Neuron (in vitro differentiated cells): ENCODE results near the gene TCEAL1.
"Not testable (repeated sequence)": the region's sequence is repeated elsewhere in the genome, so short reads cannot be mapped to it uniquely, and the experiment has no call there.

Source experiments
- H2AFZ ChIP-seq: one replicate; pipeline ENCODE4 v1.6.1; 2013; ENCODE audit warnings: low read depth, mild to moderate bottlenecking, inconsistent platforms, low read length, moderate library complexity
- H3K27me3 ChIP-seq: one replicate; pipeline ENCODE4 v1.6.1; 2013; ENCODE audit warnings: low read length; ENCODE audit not compliant: insufficient read depth
- H3K36me3 ChIP-seq: one replicate; pipeline ENCODE4 v1.6.1; 2013; ENCODE audit warnings: low read length; ENCODE audit not compliant: insufficient read depth
- H3K4me1 ChIP-seq: one replicate; pipeline ENCODE4 v1.6.1; 2013; ENCODE audit warnings: low read length; ENCODE audit not compliant: insufficient read depth
- H3K4me3 ChIP-seq: 2 replicates; pipeline ENCODE4 v1.5.1; 2013; ENCODE audit warnings: mild to moderate bottlenecking, low read length, moderate library complexity
- H3K9me3 ChIP-seq: one replicate; pipeline ENCODE4 v1.6.1; 2013; ENCODE audit warnings: low read length

The TCEAL1 gene

DNA sequence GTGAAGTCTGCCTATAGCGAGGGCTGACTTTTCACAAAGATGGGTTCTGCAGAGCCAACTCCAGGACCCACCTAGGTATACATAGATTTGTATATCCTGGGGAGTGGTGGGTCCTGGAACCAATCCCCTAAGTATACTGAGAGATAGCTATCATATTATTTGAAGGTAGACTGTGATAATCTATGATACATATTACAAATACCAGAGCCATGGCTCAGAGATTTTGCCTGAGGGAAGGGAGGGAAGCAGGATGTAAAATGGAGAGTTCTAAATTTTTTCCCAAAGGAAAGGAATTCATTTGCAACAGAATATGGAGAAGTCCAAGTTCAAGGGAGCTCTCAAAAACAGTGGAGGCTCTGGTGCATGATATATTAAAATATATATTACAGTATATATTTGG is 13.8 kb upstream of the TCEAL1 start:
- Histone ChIP-seq H3K36me3 (no peaks in the 10 kb centered on the region), H3K27me3 (no peaks in the 10 kb centered on the region), H2AFZ (no peak overlapping the region), H3K4me3 (no peak overlapping the region), H3K4me1 (no peaks in the 10 kb centered on the region), H3K9me3 (no peaks in the 10 kb centered on the region)

GRCh38 chrX:103615781-103616371 is 12.9 kb upstream of the TCEAL1 start:
- Histone ChIP-seq H3K9me3 (no peaks in the 10 kb centered on the region), H3K27me3 (no peaks in the 10 kb centered on the region), H3K36me3 (no peaks in the 10 kb centered on the region), H3K4me1 (no peaks in the 10 kb centered on the region), H2AFZ (no peak overlapping the region), H3K4me3 (no peak overlapping the region)

DNA sequence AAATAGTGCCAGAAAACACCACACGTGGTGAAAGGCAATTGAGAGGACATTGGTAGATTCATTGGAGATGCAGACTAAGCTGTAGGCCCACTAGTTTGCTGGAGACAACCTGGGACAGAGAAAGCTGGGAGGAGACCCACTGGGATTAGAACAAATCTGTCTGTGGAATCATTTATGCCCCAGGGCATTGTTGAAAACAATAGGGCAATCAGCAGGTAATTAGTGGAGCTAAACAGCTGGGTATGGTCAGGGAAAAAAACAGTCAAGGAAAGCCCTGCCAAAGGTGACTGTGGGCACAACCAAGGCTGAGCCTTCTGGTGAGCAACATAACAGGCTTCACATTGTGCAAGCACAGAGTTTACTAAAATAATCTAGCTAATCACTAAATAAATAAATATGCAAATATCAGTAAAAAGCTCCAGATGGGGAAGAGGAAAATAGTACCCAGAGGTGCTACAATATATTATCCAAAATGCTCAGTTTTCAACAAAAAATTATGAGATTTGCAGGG is 12.0 kb upstream of the TCEAL1 start:
- H3K27me3 ChIP-seq, result no peaks in the 10 kb centered on the region
- no peaks in the 10 kb centered on the region for H3K9me3 ChIP-seq
- H3K4me1 ChIP-seq, result no peaks in the 10 kb centered on the region
- no peaks in the 10 kb centered on the region for H3K36me3 ChIP-seq
- H2AFZ ChIP-seq, result no peak overlapping the region
- no peak overlapping the region for H3K4me3 ChIP-seq

DNA sequence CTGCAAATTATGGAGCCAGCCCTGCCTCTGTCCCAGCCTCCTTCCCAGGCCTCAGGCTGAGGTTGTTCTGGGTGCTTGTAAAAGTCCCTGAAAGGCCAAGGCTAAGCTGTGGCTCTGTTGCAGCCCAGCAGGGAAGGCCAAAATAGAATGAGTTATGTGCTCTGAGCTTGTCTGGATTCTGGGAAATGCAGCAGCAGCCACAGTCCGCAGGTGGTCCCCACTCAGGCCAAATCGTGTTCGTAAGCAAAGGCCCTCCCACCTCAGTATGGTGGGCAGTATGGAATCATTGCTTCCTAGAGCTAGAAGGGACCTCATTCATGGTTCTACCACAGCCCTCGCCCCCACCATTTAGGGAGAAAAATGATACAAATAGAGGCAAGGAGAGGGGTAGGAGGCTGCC is 4.7 kb upstream of the TCEAL1 start:
- no peaks in the 10 kb centered on the region for H3K27me3 ChIP-seq
- H3K36me3 ChIP-seq, result no peaks in the 10 kb centered on the region
- H2AFZ ChIP-seq, result no peak overlapping the region
- no peak overlapping the region for H3K4me3 ChIP-seq
- H3K4me1 ChIP-seq, result peaks cover 10% of the 10 kb centered on the region
- no peaks in the 10 kb centered on the region for H3K9me3 ChIP-seq

DNA sequence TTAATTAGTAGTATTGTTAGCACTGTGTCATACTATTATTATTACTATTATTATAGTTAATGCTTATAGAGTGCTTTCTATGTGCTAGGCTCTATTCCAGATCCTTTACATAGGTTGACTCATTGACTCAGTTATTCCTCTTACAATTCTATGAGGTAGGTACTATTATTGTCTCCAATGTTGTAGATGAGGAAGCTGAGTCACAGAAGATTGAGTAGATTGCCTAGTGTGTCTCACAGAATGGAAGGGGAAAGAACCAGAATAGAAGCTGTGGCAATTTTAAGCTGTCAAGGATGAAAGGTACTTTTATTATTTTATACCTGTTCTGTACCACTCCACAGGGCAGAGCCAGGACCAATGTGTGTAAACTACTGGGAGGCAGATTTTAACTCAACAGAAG is 1.9 kb upstream of the TCEAL1 start:
- Histone ChIP-seq H3K36me3 (no peaks in the 10 kb centered on the region), H3K27me3 (no peaks in the 10 kb centered on the region), H3K4me3 (no peak overlapping the region), H2AFZ (no peak overlapping the region), H3K9me3 (no peaks in the 10 kb centered on the region), H3K4me1 (peaks cover 14% of the 10 kb centered on the region)

- peak overlapping the region; percentile 89 for H2AFZ ChIP-seq
- H3K27me3 ChIP-seq, result no peaks in the 10 kb centered on the region
- H3K4me3 ChIP-seq, result peak overlapping the region; percentile 61
- H3K36me3 ChIP-seq, result no peaks in the 10 kb centered on the region
- H3K4me1 ChIP-seq, result peaks cover 4% of the 10 kb centered on the region
- no peaks in the 10 kb centered on the region for H3K9me3 ChIP-seq
These were observed 769 bp downstream of the TCEAL1 start for GRCh38 chrX:103629318-103630170.

GRCh38 chrX:103630171-103630511 is 1.4 kb downstream of the TCEAL1 start:
- no peaks in the 10 kb centered on the region for H3K9me3 ChIP-seq
- peaks cover 4% of the 10 kb centered on the region for H3K4me1 ChIP-seq
- peak overlapping the region; percentile 89 for H2AFZ ChIP-seq
- H3K36me3 ChIP-seq, result no peaks in the 10 kb centered on the region
- H3K27me3 ChIP-seq, result no peaks in the 10 kb centered on the region
- peak overlapping the region; percentile 61 for H3K4me3 ChIP-seq

DNA sequence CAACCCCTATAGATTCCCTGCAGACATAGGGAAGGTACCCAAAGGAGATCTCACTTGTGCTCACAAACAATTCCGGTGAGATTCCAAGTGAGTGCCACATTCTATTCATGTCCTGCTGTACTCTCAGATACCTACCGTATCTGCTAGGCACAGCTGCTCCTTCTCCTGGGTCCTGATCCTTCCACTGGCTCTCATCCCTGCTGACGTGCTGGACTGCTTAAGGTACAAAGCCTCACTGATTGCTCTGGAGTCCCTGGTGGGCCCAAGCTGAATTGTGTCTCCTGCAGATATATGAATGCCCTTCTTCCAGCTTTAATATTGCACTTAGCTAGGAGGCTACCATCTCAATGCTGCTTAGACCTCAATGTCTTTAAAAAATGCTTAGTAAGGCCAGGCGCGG is 2.4 kb downstream of the TCEAL1 start:
- no peak overlapping the region for H3K4me3 ChIP-seq
- H3K27me3 ChIP-seq, result no peaks in the 10 kb centered on the region
- H3K9me3 ChIP-seq, result no peaks in the 10 kb centered on the region
- H3K36me3 ChIP-seq, result no peaks in the 10 kb centered on the region
- no peak overlapping the region for H2AFZ ChIP-seq
- peaks cover 4% of the 10 kb centered on the region for H3K4me1 ChIP-seq

- H2AFZ ChIP-seq, result no peak overlapping the region
These were observed 6.7 kb downstream of the TCEAL1 start for GRCh38 chrX:103635436-103635835.

DNA sequence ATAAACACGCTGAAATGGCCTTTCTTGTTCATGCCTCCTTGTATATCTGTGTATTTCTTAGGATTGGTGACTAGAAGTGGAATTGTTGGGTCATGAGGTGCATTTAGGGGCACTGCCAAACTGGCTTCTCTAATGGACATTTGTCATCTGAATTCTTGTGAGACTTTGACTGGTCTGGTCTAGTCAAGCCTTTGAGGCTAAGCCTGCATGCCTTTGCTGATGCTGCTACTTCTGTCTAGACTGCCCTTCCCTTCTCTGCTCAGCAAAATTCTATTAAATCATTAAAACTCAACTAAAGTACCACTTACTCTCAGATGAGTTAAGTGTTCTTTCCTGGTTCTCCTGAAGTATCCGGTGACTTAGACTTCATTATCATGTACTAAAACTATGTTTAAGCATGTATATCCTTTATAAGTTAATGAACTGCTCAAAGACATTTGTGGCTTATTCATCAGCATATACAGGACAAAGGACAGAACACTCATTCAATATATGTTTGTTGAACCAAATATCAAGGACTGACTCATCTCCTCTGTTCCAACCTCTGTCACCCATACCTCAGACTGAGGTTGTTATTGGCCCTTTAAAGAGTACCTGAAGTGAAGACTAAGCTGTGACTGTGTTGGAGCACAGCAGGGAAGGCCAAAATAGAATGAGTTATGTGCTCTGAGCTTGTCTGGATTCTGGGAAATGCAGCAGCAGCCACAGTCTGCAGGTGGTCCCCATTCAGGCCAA is 9.0 kb downstream of the TCEAL1 start:
- H3K4me3 ChIP-seq, result no peak overlapping the region
- H2AFZ ChIP-seq, result no peak overlapping the region
- H3K9me3 ChIP-seq, result no peaks in the 10 kb centered on the region
- H3K27me3 ChIP-seq, result no peaks in the 10 kb centered on the region
- no peaks in the 10 kb centered on the region for H3K36me3 ChIP-seq
- H3K4me1 ChIP-seq, result peaks cover 20% of the 10 kb centered on the region

More at GRCh38 chrX:103635436-103635835, 6.7 kb downstream of the TCEAL1 start:
- Histone ChIP-seq H3K27me3 (no peaks in the 10 kb centered on the region), H3K4me3 (no peak overlapping the region), H3K9me3 (no peaks in the 10 kb centered on the region), H3K4me1 (peaks cover 18% of the 10 kb centered on the region), H3K36me3 (no peaks in the 10 kb centered on the region)

DNA sequence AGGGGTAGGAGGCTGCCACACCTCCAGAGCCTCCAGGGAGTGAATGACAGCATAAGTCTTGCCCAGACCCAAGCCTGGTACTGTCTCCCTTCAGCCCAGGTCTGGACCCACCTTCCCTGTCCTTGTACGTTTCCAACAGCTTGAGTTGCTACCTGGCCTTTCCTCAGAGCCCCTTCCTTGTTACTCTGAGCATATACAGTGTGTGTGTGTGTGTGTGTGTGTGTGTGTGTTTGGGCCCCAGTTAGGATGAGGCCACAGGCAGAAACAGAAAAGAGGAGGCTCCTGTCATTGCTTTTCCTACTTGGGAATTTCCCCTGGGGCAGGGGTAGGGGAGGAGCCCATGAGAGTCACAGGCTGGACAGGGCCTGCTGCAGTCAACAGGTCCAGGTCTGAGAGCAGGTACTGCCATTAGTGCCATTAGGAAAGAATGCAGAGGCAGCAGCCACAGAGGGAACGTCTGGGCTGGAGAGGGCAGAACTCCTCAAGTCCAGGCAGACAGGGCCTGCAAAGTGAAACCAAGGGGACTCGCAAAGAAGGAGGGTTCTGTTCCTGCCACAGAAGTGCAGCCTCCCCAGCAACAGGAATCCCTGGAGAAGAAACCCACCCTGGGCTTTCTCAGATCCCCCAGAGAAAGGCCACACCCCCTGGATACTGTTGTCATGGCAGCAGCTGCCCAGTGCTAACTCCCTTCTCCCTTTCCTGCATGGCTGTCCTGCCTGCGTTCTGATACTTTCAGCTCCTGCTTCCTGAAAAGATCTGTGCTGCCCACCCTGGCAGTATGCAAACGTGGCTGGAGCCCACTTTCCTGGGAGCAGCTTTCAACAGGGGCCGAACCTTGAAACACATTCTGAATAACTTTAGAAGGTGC is 9.9 kb downstream of the TCEAL1 start:
- not testable (repeated sequence) for H3K9me3 ChIP-seq, H3K36me3 ChIP-seq, H3K27me3 ChIP-seq
- H3K4me1 ChIP-seq, result peaks cover 20% of the 10 kb centered on the region
- H3K4me3 ChIP-seq, result peak overlapping the region; percentile 34
- H2AFZ ChIP-seq, result peak overlapping the region; percentile 68

DNA sequence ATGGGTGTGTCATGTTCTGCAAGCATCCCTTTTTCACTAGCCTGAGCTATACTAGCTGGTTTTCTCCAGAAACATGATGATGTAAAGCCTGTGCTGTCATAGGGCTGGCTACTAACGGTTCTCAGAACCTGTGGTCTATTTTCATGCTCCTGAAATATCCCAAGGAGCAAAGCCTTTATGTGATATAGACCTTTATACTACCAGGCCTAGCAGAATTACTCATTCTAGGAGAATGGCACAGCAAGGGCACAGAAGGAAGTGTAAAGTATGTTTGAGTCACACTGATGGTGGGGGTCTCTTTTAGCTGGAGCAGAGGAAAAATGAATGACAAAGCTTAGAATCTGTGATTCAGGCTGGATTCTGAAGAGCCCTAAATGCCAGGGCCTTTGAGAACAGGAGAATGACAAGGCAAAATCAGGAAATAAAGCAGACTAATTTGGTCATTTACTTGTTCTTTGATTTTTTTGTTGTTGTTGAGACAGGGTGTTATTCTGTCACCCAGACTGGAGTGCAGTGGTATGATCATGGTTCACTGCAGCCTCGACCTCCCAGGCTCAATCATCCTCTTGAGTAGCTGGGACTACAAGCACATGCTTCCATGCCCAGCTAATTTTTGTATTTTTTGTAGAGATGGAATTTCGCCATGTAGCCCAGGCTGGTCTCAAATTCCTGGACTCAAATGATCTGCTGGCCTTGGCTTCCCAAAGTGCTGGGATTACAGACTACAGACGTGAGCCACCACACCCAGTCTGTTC is 11.8 kb downstream of the TCEAL1 start:
- Histone ChIP-seq H3K27me3 (no peaks in the 10 kb centered on the region), H2AFZ (no peak overlapping the region), H3K4me1 (peaks cover 20% of the 10 kb centered on the region), H3K4me3 (no peak overlapping the region), H3K36me3 (no peaks in the 10 kb centered on the region), H3K9me3 (no peaks in the 10 kb centered on the region)
